Measurements from ENCODE around the gene ANK3. TPM values are rescaled to one million over a fixed set of nuclear protein-coding genes. Genes with fewer than 3 reads are reported as not detected.

The ANK3 gene
- polyA plus RNA-seq, 3 donors = not detected

DNA sequence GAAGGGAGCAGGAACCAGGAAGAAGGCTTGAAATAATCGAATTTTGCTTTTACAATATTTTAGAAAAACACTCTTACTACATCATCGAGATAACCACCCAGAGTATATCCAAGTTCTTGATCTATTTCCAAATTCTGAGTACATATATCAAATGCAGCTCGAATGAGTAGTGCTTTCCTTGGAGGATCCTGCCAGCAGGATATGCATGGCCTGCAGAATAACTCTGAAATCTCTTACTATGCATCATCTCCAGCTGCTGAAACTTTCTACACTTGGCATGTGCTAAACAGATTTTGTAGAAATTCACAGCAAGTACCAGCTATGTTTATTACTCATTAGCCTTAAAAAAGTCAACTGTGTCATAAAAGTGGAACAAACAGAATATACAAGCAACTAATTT is 44.0 kb upstream of the ANK3 start:
- no peaks in the 10 kb centered on the region for H3K9me3 Mint-ChIP-seq
- H3K27ac ChIP-seq (ENCODE audit: low read depth in 1 of 2, low read length in 2 of 2) = no peak overlapping the region
- no peak overlapping the region for H3K4me3 ChIP-seq (replicated peaks in 1 of 3; ENCODE audit: low read depth in 2 of 3, low read length in 3 of 3)
- H3K79me2 ChIP-seq (ENCODE audit: insufficient read depth, low read length) = no peaks in the 10 kb centered on the region
- H3K27me3 Mint-ChIP-seq (ENCODE audit: low read depth in 3 of 3) = no peaks in the 10 kb centered on the region
- H3K27ac Mint-ChIP-seq = peak overlapping the region in 1 of 7 donors; percentile 4
- no peak overlapping the region for H3K4me2 ChIP-seq (replicated peaks; ENCODE audit: extremely low read depth, low read length, poor library complexity, severe bottlenecking)
- H3K9ac ChIP-seq (ENCODE audit: insufficient read depth, low read length, poor library complexity, severe bottlenecking) = no peak overlapping the region
- H3K4me1 ChIP-seq (ENCODE audit: control insufficient read depth in 1 of 2, insufficient read depth in 2 of 2, low read length in 2 of 2) = no peaks in the 10 kb centered on the region
- TF ChIP-seq, protein P1, sequence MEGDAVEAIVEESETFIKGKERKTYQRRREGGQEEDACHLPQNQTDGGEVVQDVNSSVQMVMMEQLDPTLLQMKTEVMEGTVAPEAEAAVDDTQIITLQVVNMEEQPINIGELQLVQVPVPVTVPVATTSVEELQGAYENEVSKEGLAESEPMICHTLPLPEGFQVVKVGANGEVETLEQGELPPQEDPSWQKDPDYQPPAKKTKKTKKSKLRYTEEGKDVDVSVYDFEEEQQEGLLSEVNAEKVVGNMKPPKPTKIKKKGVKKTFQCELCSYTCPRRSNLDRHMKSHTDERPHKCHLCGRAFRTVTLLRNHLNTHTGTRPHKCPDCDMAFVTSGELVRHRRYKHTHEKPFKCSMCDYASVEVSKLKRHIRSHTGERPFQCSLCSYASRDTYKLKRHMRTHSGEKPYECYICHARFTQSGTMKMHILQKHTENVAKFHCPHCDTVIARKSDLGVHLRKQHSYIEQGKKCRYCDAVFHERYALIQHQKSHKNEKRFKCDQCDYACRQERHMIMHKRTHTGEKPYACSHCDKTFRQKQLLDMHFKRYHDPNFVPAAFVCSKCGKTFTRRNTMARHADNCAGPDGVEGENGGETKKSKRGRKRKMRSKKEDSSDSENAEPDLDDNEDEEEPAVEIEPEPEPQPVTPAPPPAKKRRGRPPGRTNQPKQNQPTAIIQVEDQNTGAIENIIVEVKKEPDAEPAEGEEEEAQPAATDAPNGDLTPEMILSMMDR (IDR thresholded peaks at IDR 0.05) = no peak
- H3K4me3 Mint-ChIP-seq = no peak overlapping the region
- H3K4me1 Mint-ChIP-seq = no peaks in the 10 kb centered on the region
- H2AFZ ChIP-seq (ENCODE audit: insufficient read depth, low read depth, low read length, poor library complexity, severe bottlenecking) = no peak overlapping the region
- 61% methylated on average over 2 of the region's 3 CpGs for WGBS (ENCODE audit: insufficient coverage)
- no peaks in the 10 kb centered on the region for H3K9me3 ChIP-seq (replicated peaks in 1 of 2; ENCODE audit: control insufficient read depth in 1 of 2, insufficient read depth in 1 of 2, low read length in 2 of 2)
- no peak for DNase-seq
- intact Hi-C loops (cut with micrococcal nuclease) = loop anchor here (10.0 kb wide), 4 partner anchors 229 to 809 kb away; no protein-coding TSS in a partner anchor
- no peaks in the 10 kb centered on the region for H4K20me1 ChIP-seq (ENCODE audit: insufficient read depth, low read length)
- H3K36me3 ChIP-seq (replicated peaks in 1 of 2; ENCODE audit: control insufficient read depth in 1 of 2, insufficient read depth in 2 of 2, low read length in 2 of 2) = no peaks in the 10 kb centered on the region
- H3K36me3 Mint-ChIP-seq = no peaks in the 10 kb centered on the region
- H3K27me3 ChIP-seq (ENCODE audit: control insufficient read depth in 2 of 2, insufficient read depth in 2 of 2, low read length in 2 of 2) = no peaks in the 10 kb centered on the region

GRCh38 chr10:60430836-60431597 is 41.3 kb upstream of the ANK3 start:
- 85% methylated on average over 3 of the region's 7 CpGs for WGBS (ENCODE audit: insufficient coverage)
- Histone ChIP-seq H3K36me3 (replicated peaks in 1 of 2; ENCODE audit: control insufficient read depth in 1 of 2, insufficient read depth in 2 of 2, low read length in 2 of 2) (no peaks in the 10 kb centered on the region), H3K4me2 (replicated peaks; ENCODE audit: extremely low read depth, low read length, poor library complexity, severe bottlenecking) (no peak overlapping the region), H3K27ac (ENCODE audit: low read depth in 1 of 2, low read length in 2 of 2) (no peak overlapping the region), H3K9me3 (replicated peaks in 1 of 2; ENCODE audit: control insufficient read depth in 1 of 2, insufficient read depth in 1 of 2, low read length in 2 of 2) (no peaks in the 10 kb centered on the region), H3K79me2 (ENCODE audit: insufficient read depth, low read length) (no peaks in the 10 kb centered on the region), H3K4me1 (ENCODE audit: control insufficient read depth in 1 of 2, insufficient read depth in 2 of 2, low read length in 2 of 2) (peaks cover 0 to 2% of the 10 kb centered on the region in 2 donors), H3K9ac (ENCODE audit: insufficient read depth, low read length, poor library complexity, severe bottlenecking) (no peak overlapping the region), H2AFZ (ENCODE audit: insufficient read depth, low read depth, low read length, poor library complexity, severe bottlenecking) (no peak overlapping the region), H4K20me1 (ENCODE audit: insufficient read depth, low read length) (no peaks in the 10 kb centered on the region), H3K4me3 (replicated peaks in 1 of 3; ENCODE audit: low read depth in 2 of 3, low read length in 3 of 3) (no peak overlapping the region), H3K27me3 (ENCODE audit: control insufficient read depth in 2 of 2, insufficient read depth in 2 of 2, low read length in 2 of 2) (no peaks in the 10 kb centered on the region)
- H3K27me3 Mint-ChIP-seq (ENCODE audit: low read depth in 3 of 3) = peaks cover 0 to 1% (median 0%) of the 10 kb centered on the region in 3 donors
- DNase-seq = no peak
- H3K27ac Mint-ChIP-seq = no peak overlapping the region
- H3K9me3 Mint-ChIP-seq = peaks cover 0 to 2% (median 0%) of the 10 kb centered on the region in 7 donors
- no peak overlapping the region for H3K4me3 Mint-ChIP-seq
- intact Hi-C loops (cut with micrococcal nuclease) = loop anchor here (10.0 kb wide), 4 partner anchors 226 to 806 kb away; no protein-coding TSS in a partner anchor
- TF ChIP-seq, protein P1 (IDR thresholded peaks at IDR 0.05) = no peak
- H3K36me3 Mint-ChIP-seq = no peaks in the 10 kb centered on the region
- peaks cover 6% of the 10 kb centered on the region for H3K4me1 Mint-ChIP-seq

Measured in CD14-positive monocyte (primary cell).